Right ventricle myocardium superior (tissue), 1 donor: ENCODE data around the gene PSMB10. TPM values are rescaled to one million over a fixed set of nuclear protein-coding genes. Genes with fewer than 3 reads are reported as not detected.

Experiments
- ATAC-seq: fragments of 200-7000 bp; cut with Tn5 transposase; one replicate; pipeline ENCODE4 v1.9.1; 2020; ENCODE audit warnings: mild to moderate bottlenecking; ENCODE audit not compliant: poor library complexity
- DNase-seq: peaks from one replicate; pipeline ENCODE4 v3.0.0-alpha.2; 2020
- intact Hi-C: fragments of 100-400 bp; cut with DNase I; formaldehyde crosslinking; loops from one replicate; pipeline ENCODE4 v1.11.2; 2022
- total RNA-seq: library from RNA; stranded (reverse); fragmentation: NEBNext Ultra II Directional; extraction: Animal tissue kit (Norgen Biotek cat#: 25700); gene quantifications from one replicate; pipeline ENCODE4 v1.2.1, GENCODE V29; 2021
- donor health status: DM: no; HTN: yes; CAD: no; lungs with severe emphysema.

The PSMB10 gene
- total RNA-seq, 1 donor from 2014 or later: 59.0 TPM

- intact Hi-C loops: no loop called here
- DNase-seq (no peak), ATAC-seq (no peak)
These were observed 4.8 kb downstream of the PSMB10 start, which contains the start of gene CTRL for GRCh38 chr16:67931712-67932461. TSS of gene CTRL (minus strand) at chr16:67931862. CDS start at chr16:67931852, 10 bp downstream.

GRCh38 chr16:67930678-67931211 is 5.9 kb downstream of the PSMB10 start:
- intact Hi-C loops: no loop called here

GRCh38 chr16:67930191-67930590 is 6.5 kb downstream of the PSMB10 start:
- no peak for ATAC-seq
- DNase-seq: no peak
- intact Hi-C loops: no loop called here

More at GRCh38 chr16:67930678-67931211, 5.9 kb downstream of the PSMB10 start:
- DNase-seq (no peak), ATAC-seq (no peak)

- DNase-seq (peak; percentile 81), ATAC-seq (peak; percentile 76)
- intact Hi-C loops: loop anchor here (5.0 kb wide), 2 partner anchors 41 to 111 kb away; no protein-coding TSS in a partner anchor
These were observed 7.9 kb downstream of the PSMB10 start for GRCh38 chr16:67928561-67929364.

- intact Hi-C loops: loop anchor here (5.0 kb wide), 2 partner anchors 41 to 111 kb away; no protein-coding TSS in a partner anchor
- ATAC-seq: no peak
- no peak for DNase-seq
These were observed 8.5 kb downstream of the PSMB10 start for GRCh38 chr16:67928147-67928546.

- DNase-seq (no peak), ATAC-seq (no peak)
- intact Hi-C loops: loop anchor here (5.0 kb wide), 2 partner anchors 40 to 110 kb away; no protein-coding TSS in a partner anchor
These were observed 9.3 kb downstream of the PSMB10 start for GRCh38 chr16:67927131-67927941.

- no peak for DNase-seq
- intact Hi-C loops: loop anchor here (5.0 kb wide), 2 partner anchors 39 to 109 kb away; no protein-coding TSS in a partner anchor
- ATAC-seq: no peak
These were observed 10.4 kb downstream of the PSMB10 start for GRCh38 chr16:67926181-67926750.

- no peak for DNase-seq
- intact Hi-C loops: no loop called here
- no peak for ATAC-seq
These were observed 12.3 kb downstream of the PSMB10 start for GRCh38 chr16:67924140-67924906.

- DNase-seq (no peak), ATAC-seq (peak; percentile 37)
- intact Hi-C loops: no loop called here
These were observed 13.1 kb downstream of the PSMB10 start for GRCh38 chr16:67923414-67924116.

GRCh38 chr16:67922740-67923139 is 13.9 kb downstream of the PSMB10 start:
- ATAC-seq (no peak), DNase-seq (no peak)
- intact Hi-C loops: no loop called here

- DNase-seq: no peak
- no peak for ATAC-seq
- intact Hi-C loops: no loop called here
These were observed 14.4 kb downstream of the PSMB10 start for GRCh38 chr16:67922221-67922620.

- DNase-seq: no peak
- intact Hi-C loops: no loop called here
- no peak for ATAC-seq
These were observed 16.9 kb downstream of the PSMB10 start for GRCh38 chr16:67919622-67920221.

- intact Hi-C loops: no loop called here
- ATAC-seq (peak; percentile 38), DNase-seq (no peak)
These were observed 18.8 kb downstream of the PSMB10 start for GRCh38 chr16:67917852-67918236.

- DNase-seq: peak; percentile 72
- ATAC-seq: peak; percentile 86
- intact Hi-C loops: no loop called here
These were observed 19.4 kb downstream of the PSMB10 start for GRCh38 chr16:67917140-67917851.

- ATAC-seq (peak; percentile 35), DNase-seq (no peak)
- intact Hi-C loops: no loop called here
These were observed 20.6 kb downstream of the PSMB10 start for GRCh38 chr16:67915831-67916723.
